DOHH2 (cell line): Measurements from ENCODE around the gene OXCT1.

Experiments
- EZH2phosphoT487 ChIP-seq: fragments of 200-600 bp; sonication (generic); IDR thresholded peaks from 2 replicates; pipeline ENCODE4 v1.6.1; 2017; ENCODE audit warnings: borderline replicate concordance, mild to moderate bottlenecking, antibody characterized with exemption, low read length, moderate library complexity, mixed read lengths
- TF ChIP-seq, protein P1 (sequence below): fragments of 200-600 bp; sonication (generic); IDR thresholded peaks from one replicate; pipeline ENCODE4 v1.5.1; 2014; ENCODE audit warnings: antibody characterized with exemption, mild to moderate bottlenecking, low read depth, low read length; ENCODE audit not compliant: poor library complexity, severe bottlenecking

DNA sequence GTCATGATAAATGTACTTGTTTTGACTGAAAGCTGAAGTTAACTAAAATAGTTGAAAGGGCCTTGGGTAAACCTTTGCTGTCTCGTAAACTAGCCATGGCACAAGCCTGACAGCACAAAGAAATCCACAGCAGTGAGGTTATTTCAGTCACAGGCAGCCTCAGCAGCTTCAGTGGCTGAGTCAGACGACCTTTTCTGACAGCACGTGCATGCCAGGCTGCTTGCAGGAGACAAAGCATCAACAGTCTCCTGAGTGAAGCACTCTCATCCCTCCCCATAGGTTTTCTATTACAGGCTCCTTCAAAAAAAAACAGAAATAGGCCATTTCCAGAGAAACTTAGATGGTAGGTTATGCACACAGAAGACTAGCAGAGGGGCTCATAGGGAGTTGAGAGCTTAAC, 34.6 kb downstream of the OXCT1 start:
- TF ChIP-seq, protein P1, sequence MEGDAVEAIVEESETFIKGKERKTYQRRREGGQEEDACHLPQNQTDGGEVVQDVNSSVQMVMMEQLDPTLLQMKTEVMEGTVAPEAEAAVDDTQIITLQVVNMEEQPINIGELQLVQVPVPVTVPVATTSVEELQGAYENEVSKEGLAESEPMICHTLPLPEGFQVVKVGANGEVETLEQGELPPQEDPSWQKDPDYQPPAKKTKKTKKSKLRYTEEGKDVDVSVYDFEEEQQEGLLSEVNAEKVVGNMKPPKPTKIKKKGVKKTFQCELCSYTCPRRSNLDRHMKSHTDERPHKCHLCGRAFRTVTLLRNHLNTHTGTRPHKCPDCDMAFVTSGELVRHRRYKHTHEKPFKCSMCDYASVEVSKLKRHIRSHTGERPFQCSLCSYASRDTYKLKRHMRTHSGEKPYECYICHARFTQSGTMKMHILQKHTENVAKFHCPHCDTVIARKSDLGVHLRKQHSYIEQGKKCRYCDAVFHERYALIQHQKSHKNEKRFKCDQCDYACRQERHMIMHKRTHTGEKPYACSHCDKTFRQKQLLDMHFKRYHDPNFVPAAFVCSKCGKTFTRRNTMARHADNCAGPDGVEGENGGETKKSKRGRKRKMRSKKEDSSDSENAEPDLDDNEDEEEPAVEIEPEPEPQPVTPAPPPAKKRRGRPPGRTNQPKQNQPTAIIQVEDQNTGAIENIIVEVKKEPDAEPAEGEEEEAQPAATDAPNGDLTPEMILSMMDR: no peak
- no peak for TF ChIP-seq EZH2phosphoT487
